ENCODE measurements around the gene UNK.
"Not testable (repeated sequence)": the region's sequence is repeated elsewhere in the genome, so short reads cannot be mapped to it uniquely, and the experiment has no call there.

The UNK gene

DNA sequence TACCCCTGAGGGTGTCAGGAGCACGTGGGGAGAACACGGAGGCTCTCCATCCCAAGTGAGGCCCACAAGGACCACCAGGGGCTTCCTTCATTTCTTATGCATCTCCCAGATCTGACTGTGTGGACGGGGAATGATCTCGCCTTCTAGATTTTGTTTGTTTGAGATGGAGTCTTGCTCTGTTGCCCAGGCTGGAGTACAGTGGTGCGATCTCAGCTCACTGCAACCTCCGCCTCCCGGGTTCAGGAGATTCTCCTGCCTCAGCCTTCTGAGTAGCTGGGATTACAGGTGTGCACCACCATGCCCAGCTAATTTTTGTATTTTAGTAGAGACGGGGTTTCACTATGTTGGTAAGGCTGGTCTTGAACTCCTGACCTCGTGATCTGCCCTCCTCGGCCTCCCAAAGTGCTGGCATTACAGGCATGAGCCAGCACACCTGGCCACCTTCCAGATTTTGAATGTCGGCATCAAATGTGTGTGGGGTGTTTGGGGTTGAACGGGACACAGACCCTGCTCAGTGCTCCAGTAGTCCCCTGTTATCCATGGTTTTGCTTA lies 84.2 kb downstream of the UNK start:
- Histone ChIP-seq H3K4me3 (ENCODE audit: low read depth in 1 of 2, low read length in 2 of 2) (peak overlapping the region in 1 of 2 donors; percentile 39), H3K4me1 (ENCODE audit: control insufficient read depth in 1 of 2, insufficient read depth in 2 of 2, low read length in 2 of 2) (peaks cover 15 to 39% of the 10 kb centered on the region in 2 donors)
- H3K9me3 ChIP-seq (ENCODE audit: control insufficient read depth in 1 of 2, low read length in 2 of 2); H3K27ac ChIP-seq (ENCODE audit: low read length); H3K36me3 ChIP-seq (ENCODE audit: control insufficient read depth in 1 of 2, insufficient read depth in 2 of 2, low read length in 2 of 2); H3K27me3 ChIP-seq (ENCODE audit: low read depth, low read length): not testable (repeated sequence)

GRCh38 chr17:75869282-75870141 lies 84.9 kb downstream of the UNK start:
- Histone ChIP-seq H3K27me3 (ENCODE audit: low read depth, low read length) (no peaks in the 10 kb centered on the region), H3K4me1 (ENCODE audit: control insufficient read depth in 1 of 2, insufficient read depth in 2 of 2, low read length in 2 of 2) (peaks cover 15 to 40% of the 10 kb centered on the region in 2 donors), H3K27ac (ENCODE audit: low read length) (peak overlapping the region; percentile 85), H3K9me3 (ENCODE audit: control insufficient read depth in 1 of 2, low read length in 2 of 2) (no peaks in the 10 kb centered on the region), H3K4me3 (ENCODE audit: low read depth in 1 of 2, low read length in 2 of 2) (peak overlapping the region; percentile 26 to 39), H3K36me3 (ENCODE audit: control insufficient read depth in 1 of 2, insufficient read depth in 2 of 2, low read length in 2 of 2) (peaks cover 10% of the 10 kb centered on the region in 2 donors)

- Histone ChIP-seq H3K36me3 (ENCODE audit: control insufficient read depth in 1 of 2, insufficient read depth in 2 of 2, low read length in 2 of 2) (peaks cover 11 to 16% of the 10 kb centered on the region in 2 donors), H3K4me1 (ENCODE audit: control insufficient read depth in 1 of 2, insufficient read depth in 2 of 2, low read length in 2 of 2) (peaks cover 15 to 43% of the 10 kb centered on the region in 2 donors), H3K27ac (ENCODE audit: low read length) (peak overlapping the region; percentile 85), H3K4me3 (ENCODE audit: low read depth in 1 of 2, low read length in 2 of 2) (peak overlapping the region in 1 of 2 donors; percentile 39)
- not testable (repeated sequence) for H3K27me3 ChIP-seq (ENCODE audit: low read depth, low read length); H3K9me3 ChIP-seq (ENCODE audit: control insufficient read depth in 1 of 2, low read length in 2 of 2)
Measured at GRCh38 chr17:75870228-75870627, 85.6 kb downstream of the UNK start.

DNA sequence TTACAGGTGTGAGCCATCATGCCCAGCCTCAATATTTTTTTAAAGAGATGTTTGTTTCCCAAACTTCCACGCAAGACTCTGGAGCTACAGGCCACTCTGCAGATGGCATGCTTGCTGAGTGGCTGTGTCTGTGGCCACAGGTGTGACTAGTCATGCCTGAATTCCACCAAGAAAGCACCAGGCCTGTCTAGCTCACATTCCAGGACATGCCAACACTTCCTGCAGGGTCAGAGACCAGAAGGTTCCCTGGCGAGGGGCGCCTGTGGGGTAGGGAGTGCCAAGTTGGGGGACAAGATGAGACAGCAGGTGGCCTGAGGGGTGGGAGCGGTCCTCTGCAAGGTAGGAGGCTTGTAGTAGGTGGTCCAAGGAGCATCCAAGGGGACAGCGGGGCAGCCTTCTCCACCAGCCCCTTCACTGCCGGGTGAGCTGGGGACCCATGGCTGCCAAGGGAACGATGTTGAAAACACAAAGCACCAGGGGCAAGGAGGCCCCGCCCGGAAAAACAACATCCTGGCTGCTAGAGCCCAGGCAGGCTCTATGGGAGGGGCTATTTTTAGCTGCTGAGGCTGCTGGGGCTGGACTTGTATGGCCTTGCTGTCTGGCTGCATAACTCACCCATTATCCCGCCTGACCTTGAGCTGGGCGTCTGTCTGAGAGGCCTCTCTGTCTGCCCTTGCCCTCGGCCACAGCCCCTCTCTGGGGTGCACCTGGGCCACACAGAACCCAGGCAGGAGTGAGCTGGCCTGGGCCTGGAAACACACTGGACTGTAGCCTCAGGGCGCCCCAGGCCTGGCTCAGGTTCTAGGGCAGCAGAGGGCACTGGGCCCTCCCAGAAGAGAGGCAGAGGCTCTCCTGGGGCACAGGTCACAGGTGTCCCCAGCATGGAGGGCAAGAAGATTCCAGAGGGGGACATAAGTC lies 88.1 kb downstream of the UNK start:
- Histone ChIP-seq H3K27ac (ENCODE audit: low read length) (peak overlapping the region; percentile 88), H3K9me3 (ENCODE audit: control insufficient read depth in 1 of 2, low read length in 2 of 2) (no peaks in the 10 kb centered on the region), H3K27me3 (ENCODE audit: low read depth, low read length) (no peaks in the 10 kb centered on the region), H3K4me3 (ENCODE audit: low read depth in 1 of 2, low read length in 2 of 2) (peak overlapping the region in 1 of 2 donors; percentile 40), H3K36me3 (ENCODE audit: control insufficient read depth in 1 of 2, insufficient read depth in 2 of 2, low read length in 2 of 2) (peaks cover 14 to 26% of the 10 kb centered on the region in 2 donors), H3K4me1 (ENCODE audit: control insufficient read depth in 1 of 2, insufficient read depth in 2 of 2, low read length in 2 of 2) (peaks cover 30 to 62% of the 10 kb centered on the region in 2 donors)

DNA sequence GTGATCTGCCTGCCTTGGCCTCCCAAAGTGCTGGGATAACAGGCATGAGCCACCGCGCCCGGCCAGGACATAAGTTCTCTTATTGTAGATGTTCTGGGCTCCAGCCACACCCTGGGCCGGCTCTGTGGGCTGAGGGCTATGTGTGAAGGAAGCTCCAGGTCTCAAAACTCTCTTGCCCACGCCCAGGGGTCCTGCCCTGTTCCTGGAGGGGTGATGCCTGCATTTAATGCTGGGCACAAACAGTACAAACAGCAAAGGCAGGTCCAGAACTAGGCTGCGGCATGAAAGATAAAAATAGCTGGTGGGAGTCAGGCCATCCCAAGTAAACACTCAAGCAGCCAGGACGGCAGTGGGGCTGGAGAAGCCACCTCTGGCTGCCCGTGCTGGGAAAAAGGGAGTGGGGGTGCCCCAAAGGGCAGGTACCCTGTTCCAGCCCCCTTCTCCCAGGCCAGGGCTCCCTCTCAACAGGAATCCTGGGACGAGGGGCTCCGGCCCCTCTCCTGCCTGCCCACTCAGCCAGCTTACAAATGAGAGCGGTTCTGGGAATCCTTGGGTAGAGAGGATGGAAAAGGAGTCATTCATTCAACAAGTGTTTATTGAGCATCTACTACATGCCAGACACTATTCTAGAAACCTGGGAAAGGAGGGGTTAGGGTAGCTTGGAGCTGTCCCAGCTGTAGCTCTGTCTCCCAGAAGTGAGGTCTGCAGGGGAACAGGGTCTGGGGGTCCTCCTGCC lies 89.1 kb downstream of the UNK start:
- peak overlapping the region; percentile 72 for H3K27ac ChIP-seq (ENCODE audit: low read length)
- peaks cover 30 to 64% of the 10 kb centered on the region in 2 donors for H3K4me1 ChIP-seq (ENCODE audit: control insufficient read depth in 1 of 2, insufficient read depth in 2 of 2, low read length in 2 of 2)
- H3K36me3 ChIP-seq (ENCODE audit: control insufficient read depth in 1 of 2, insufficient read depth in 2 of 2, low read length in 2 of 2), result peaks cover 14 to 26% of the 10 kb centered on the region in 2 donors
- no peaks in the 10 kb centered on the region for H3K9me3 ChIP-seq (ENCODE audit: control insufficient read depth in 1 of 2, low read length in 2 of 2)
- H3K4me3 ChIP-seq (ENCODE audit: low read depth in 1 of 2, low read length in 2 of 2), result peak overlapping the region in 1 of 2 donors; percentile 40
- H3K27me3 ChIP-seq (ENCODE audit: low read depth, low read length), result no peaks in the 10 kb centered on the region

- H3K27ac ChIP-seq (ENCODE audit: low read length), result peak overlapping the region; percentile 96
- no peaks in the 10 kb centered on the region for H3K27me3 ChIP-seq (ENCODE audit: low read depth, low read length)
- H3K36me3 ChIP-seq (ENCODE audit: control insufficient read depth in 1 of 2, insufficient read depth in 2 of 2, low read length in 2 of 2), result peaks cover 14 to 26% of the 10 kb centered on the region in 2 donors
- no peaks in the 10 kb centered on the region for H3K9me3 ChIP-seq (ENCODE audit: control insufficient read depth in 1 of 2, low read length in 2 of 2)
- peaks cover 24 to 64% of the 10 kb centered on the region in 2 donors for H3K4me1 ChIP-seq (ENCODE audit: control insufficient read depth in 1 of 2, insufficient read depth in 2 of 2, low read length in 2 of 2)
- H3K4me3 ChIP-seq (ENCODE audit: low read depth in 1 of 2, low read length in 2 of 2), result peak overlapping the region in 1 of 2 donors; percentile 90
Measured at GRCh38 chr17:75874323-75875181, 89.9 kb downstream of the UNK start.
